HepG2 (cell line): ENCODE measurements around the gene EIF1AD.

ENCODE experiments used
- AFF4 ChIP-seq: sonication (generic); formaldehyde crosslinking; IDR thresholded peaks from 2 replicates; pipeline ENCODE4 v1.4.0; 2020; ENCODE audit warnings: missing genetic modification reagents
- CREM ChIP-seq, 2 experiments: sonication (generic) in 1 of 2; formaldehyde crosslinking in 1 of 2; IDR thresholded peaks; 2 replicates each; pipeline versions ENCODE4 v1.4.0 to v1.6.1; 2016 to 2020; ENCODE audit warnings: antibody characterized with exemption in 1 of 2, mild to moderate bottlenecking in 1 of 2, missing genetic modification reagents in 1 of 2
- ELF4 ChIP-seq: sonication (generic); formaldehyde crosslinking; IDR thresholded peaks from 2 replicates; pipeline ENCODE4 v1.5.0; 2020; ENCODE audit warnings: missing genetic modification reagents, mild to moderate bottlenecking, moderate library complexity, borderline replicate concordance
- EZH2 ChIP-seq: conservative IDR thresholded peaks from 2 replicates; pipeline ENCODE4 v1.6.1; 2012; ENCODE audit warnings: mild to moderate bottlenecking, low read depth, low read length, moderate library complexity
- HCFC1 ChIP-seq: fragments of 150-350 bp; IDR thresholded peaks from 2 replicates; pipeline ENCODE4 v1.6.1; 2014; ENCODE audit warnings: low read depth, low read length
- YY1 ChIP-seq: IDR thresholded peaks from 2 replicates; pipeline ENCODE4 v1.6.1; 2011; ENCODE audit warnings: low read length, low read depth, moderate library complexity, mild to moderate bottlenecking; ENCODE audit not compliant: insufficient read depth, insufficient replicate concordance
- ZBTB8A ChIP-seq: sonication (generic); formaldehyde crosslinking; IDR thresholded peaks from 2 replicates; pipeline ENCODE4 v1.4.0; 2020; ENCODE audit warnings: mild to moderate bottlenecking, low read depth, missing genetic modification reagents, borderline replicate concordance
- ZNF232 ChIP-seq: sonication (generic); formaldehyde crosslinking; IDR thresholded peaks from 2 replicates; pipeline ENCODE4 v1.4.0; 2020; ENCODE audit warnings: missing genetic modification reagents, borderline replicate concordance
- ZNF761 ChIP-seq: sonication (generic); formaldehyde crosslinking; conservative IDR thresholded peaks from 2 replicates; pipeline ENCODE4 v1.4.0; 2020; ENCODE audit warnings: mild to moderate bottlenecking, missing genetic modification reagents
- TF ChIP-seq, protein P1 (sequence below): sonication (generic); formaldehyde crosslinking; conservative IDR thresholded peaks from 2 replicates; pipeline ENCODE4 v1.5.0; 2020; ENCODE audit warnings: missing genetic modification reagents
- TF ChIP-seq, protein P2 (sequence below): sonication (generic); formaldehyde crosslinking; IDR thresholded peaks from 2 replicates; pipeline ENCODE4 v1.5.0; 2020; ENCODE audit warnings: mild to moderate bottlenecking, missing genetic modification reagents, moderate library complexity

GRCh38 chr11:66037327-66037726 is 35.4 kb upstream of the EIF1AD start:
- TF ChIP-seq EZH2, result no peak
- TF ChIP-seq, protein P1, sequence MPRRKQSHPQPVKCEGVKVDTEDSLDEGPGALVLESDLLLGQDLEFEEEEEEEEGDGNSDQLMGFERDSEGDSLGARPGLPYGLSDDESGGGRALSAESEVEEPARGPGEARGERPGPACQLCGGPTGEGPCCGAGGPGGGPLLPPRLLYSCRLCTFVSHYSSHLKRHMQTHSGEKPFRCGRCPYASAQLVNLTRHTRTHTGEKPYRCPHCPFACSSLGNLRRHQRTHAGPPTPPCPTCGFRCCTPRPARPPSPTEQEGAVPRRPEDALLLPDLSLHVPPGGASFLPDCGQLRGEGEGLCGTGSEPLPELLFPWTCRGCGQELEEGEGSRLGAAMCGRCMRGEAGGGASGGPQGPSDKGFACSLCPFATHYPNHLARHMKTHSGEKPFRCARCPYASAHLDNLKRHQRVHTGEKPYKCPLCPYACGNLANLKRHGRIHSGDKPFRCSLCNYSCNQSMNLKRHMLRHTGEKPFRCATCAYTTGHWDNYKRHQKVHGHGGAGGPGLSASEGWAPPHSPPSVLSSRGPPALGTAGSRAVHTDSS (CRISPR knock-in tag), result no peak
- no peak for TF ChIP-seq CREM (IDR thresholded peaks at IDR 0.05)
- TF ChIP-seq CREM (CRISPR knock-in tag; IDR thresholded peaks at IDR 0.05), result no peak
- TF ChIP-seq, protein P2, sequence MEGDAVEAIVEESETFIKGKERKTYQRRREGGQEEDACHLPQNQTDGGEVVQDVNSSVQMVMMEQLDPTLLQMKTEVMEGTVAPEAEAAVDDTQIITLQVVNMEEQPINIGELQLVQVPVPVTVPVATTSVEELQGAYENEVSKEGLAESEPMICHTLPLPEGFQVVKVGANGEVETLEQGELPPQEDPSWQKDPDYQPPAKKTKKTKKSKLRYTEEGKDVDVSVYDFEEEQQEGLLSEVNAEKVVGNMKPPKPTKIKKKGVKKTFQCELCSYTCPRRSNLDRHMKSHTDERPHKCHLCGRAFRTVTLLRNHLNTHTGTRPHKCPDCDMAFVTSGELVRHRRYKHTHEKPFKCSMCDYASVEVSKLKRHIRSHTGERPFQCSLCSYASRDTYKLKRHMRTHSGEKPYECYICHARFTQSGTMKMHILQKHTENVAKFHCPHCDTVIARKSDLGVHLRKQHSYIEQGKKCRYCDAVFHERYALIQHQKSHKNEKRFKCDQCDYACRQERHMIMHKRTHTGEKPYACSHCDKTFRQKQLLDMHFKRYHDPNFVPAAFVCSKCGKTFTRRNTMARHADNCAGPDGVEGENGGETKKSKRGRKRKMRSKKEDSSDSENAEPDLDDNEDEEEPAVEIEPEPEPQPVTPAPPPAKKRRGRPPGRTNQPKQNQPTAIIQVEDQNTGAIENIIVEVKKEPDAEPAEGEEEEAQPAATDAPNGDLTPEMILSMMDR (CRISPR knock-in tag), result no peak
- no peak for TF ChIP-seq AFF4
- no peak for TF ChIP-seq YY1
- TF ChIP-seq ELF4 (CRISPR knock-in tag), result no peak
- no peak for TF ChIP-seq HCFC1
- no peak for TF ChIP-seq ZNF761
- TF ChIP-seq ZNF232, result no peak
- TF ChIP-seq ZBTB8A (CRISPR knock-in tag), result no peak
